HepG2 (cell line): ENCODE measurements around the gene AUTS2. TPM values are rescaled to one million over a fixed set of nuclear protein-coding genes. Genes with fewer than 3 reads are reported as not detected.

Source experiments
- ATAC-seq: fragments of 200-7000 bp; cut with Tn5 transposase; 3 replicates; pipeline ENCODE4 v1.9.1; 2020; ENCODE audit warnings: mild to moderate bottlenecking, moderate library complexity
- BruUV-seq: library from RNA; stranded (reverse); fragments of 400-500 nt; replicated peaks from 2 replicates; lab custom pipeline; 2021; lab: Mats Ljungman, UMichigan
- CTCF ChIA-PET: fragments of 300-600 bp; formaldehyde crosslinking; extraction: SDS; loops from one replicate; lab custom pipeline; 2021; ENCODE audit warnings: low total read pairs, inconsistent platforms, low intra/inter-chr PET ratio; lab: Yijun Ruan, JAX
- POLR2A ChIA-PET: fragments of 350-600 bp; sonication (Branson Sonifier 250); formaldehyde crosslinking; loops from one replicate; lab custom pipeline; 2020; ENCODE audit warnings: antibody characterized with exemption, inconsistent platforms; lab: Yijun Ruan, JAX
- DNase-seq: peaks from one replicate; pipeline ENCODE4 v3.0.0-alpha.2; 2015; ENCODE audit warnings: low spot score
- FAIRE-seq: peaks from 3 replicates; lab custom pipeline; 2011; peaks lifted over from hg19 to GRCh38; lab: Jason Lieb, UNC
- H2AFZ ChIP-seq: one replicate; pipeline ENCODE4 v1.6.1; 2011; ENCODE audit warnings: low read length, inconsistent platforms
- H3K27ac ChIP-seq: fragments of 300-600 bp; 3 replicates; pipeline ENCODE4 v1.8.0; 2011; ENCODE audit warnings: mixed run types, mild to moderate bottlenecking, mixed read lengths, low read length, inconsistent platforms; ENCODE audit not compliant: insufficient read depth; ENCODE audit errors: extremely low read length
- H3K27me3 ChIP-seq, 2 experiments: fragments of 200-600 bp in 1 of 2; 2 replicates in 1 of 2; 3 replicates in 1 of 2; pipeline versions ENCODE4 v1.6.0 to v1.8.0; 2011; ENCODE audit warnings: low read length in 2 of 2, mild to moderate bottlenecking in 2 of 2, moderate library complexity in 2 of 2, inconsistent platforms in 1 of 2; ENCODE audit not compliant: insufficient read depth in 2 of 2, control insufficient read depth in 1 of 2
- H3K36me3 ChIP-seq, 2 experiments: fragments of 200-600 bp in 1 of 2; replicated peaks in 1 of 2; 2 replicates in 1 of 2; 3 replicates in 1 of 2; pipeline versions ENCODE4 v1.5.1 to v1.8.0; 2011; ENCODE audit warnings: low read length in 2 of 2, inconsistent platforms in 1 of 2; ENCODE audit not compliant: insufficient read depth in 2 of 2, control insufficient read depth in 1 of 2
- H3K4me1 ChIP-seq: 2 replicates; pipeline ENCODE4 v1.5.1; 2012; ENCODE audit warnings: low read length, inconsistent platforms; ENCODE audit not compliant: insufficient read depth
- H3K4me2 ChIP-seq: 2 replicates; pipeline ENCODE4 v1.6.0; 2011; ENCODE audit warnings: low read depth, low read length, inconsistent platforms
- H3K4me3 ChIP-seq, 3 experiments: fragments of 200-600 bp in 1 of 3; sonication (generic), shearing (Covaris generic) in 1 of 3; replicated peaks in 1 of 3; 2 replicates each; pipeline ENCODE4 v1.5.1; 2011 to 2016; ENCODE audit warnings: low read length in 3 of 3, inconsistent platforms in 2 of 3, low read depth in 2 of 3, mild to moderate bottlenecking in 2 of 3, control low read depth in 1 of 3, mixed read lengths in 1 of 3; ENCODE audit not compliant: insufficient read depth in 1 of 3
- H3K79me2 ChIP-seq: one replicate; pipeline ENCODE4 v1.6.1; 2011; ENCODE audit warnings: low read length, inconsistent platforms; ENCODE audit not compliant: insufficient read depth
- H3K9ac ChIP-seq: 2 replicates; pipeline ENCODE4 v1.6.0; 2011; ENCODE audit warnings: mild to moderate bottlenecking, low read depth, low read length, inconsistent platforms; ENCODE audit not compliant: insufficient read depth
- H3K9me3 ChIP-seq: 2 replicates; pipeline ENCODE4 v1.5.1; 2012; ENCODE audit warnings: mild to moderate bottlenecking, low read length
- H4K20me1 ChIP-seq: 2 replicates; pipeline ENCODE4 v1.6.0; 2011; ENCODE audit warnings: inconsistent platforms, mild to moderate bottlenecking, low read length, moderate library complexity; ENCODE audit not compliant: insufficient read depth
- GTF3A ChIP-seq: sonication (generic); formaldehyde crosslinking; conservative IDR thresholded peaks from 2 replicates; pipeline ENCODE4 v1.4.0; 2020; ENCODE audit warnings: mild to moderate bottlenecking, missing genetic modification reagents
- HHEX ChIP-seq: IDR thresholded peaks from 2 replicates; pipeline ENCODE4 v1.6.1; 2016; ENCODE audit warnings: control low read depth
- ISX ChIP-seq: sonication (generic); formaldehyde crosslinking; conservative IDR thresholded peaks from 2 replicates; pipeline ENCODE4 v1.5.0; 2020; ENCODE audit warnings: missing genetic modification reagents
- KIAA2018 ChIP-seq: sonication (generic); formaldehyde crosslinking; IDR thresholded peaks from 2 replicates; pipeline ENCODE4 v1.5.0; 2020; ENCODE audit warnings: mild to moderate bottlenecking, missing genetic modification reagents, borderline replicate concordance
- KLF6 ChIP-seq: IDR thresholded peaks from 2 replicates; pipeline ENCODE4 v1.8.0; 2016; ENCODE audit warnings: missing biosample characterization, missing genetic modification reagents
- NBN ChIP-seq: fragments of 450-650 bp; conservative IDR thresholded peaks from 2 replicates; pipeline ENCODE4 v1.6.1; 2017
- NCOR1 ChIP-seq: fragments of 200-600 bp; sonication (generic); IDR thresholded peaks from 2 replicates; pipeline ENCODE4 v1.7.0; 2017; ENCODE audit warnings: antibody characterized with exemption, low read length, borderline replicate concordance
- TAF15 ChIP-seq: fragments of 200-400 bp; formaldehyde crosslinking; IDR thresholded peaks from one replicate; pipeline ENCODE4 v1.6.1; 2018; ENCODE audit warnings: mild to moderate bottlenecking, low read depth, low read length; ENCODE audit not compliant: poor library complexity, severe bottlenecking
- TBP ChIP-seq: sonication (generic); formaldehyde crosslinking; IDR thresholded peaks from 2 replicates; pipeline ENCODE4 v1.5.0; 2020; ENCODE audit warnings: missing genetic modification reagents
- THAP11 ChIP-seq: IDR thresholded peaks from 2 replicates; pipeline ENCODE4 v1.6.1; 2016; ENCODE audit warnings: missing biosample characterization, missing genetic modification reagents
- ZFX ChIP-seq: sonication (generic); formaldehyde crosslinking; IDR thresholded peaks from 2 replicates; pipeline ENCODE4 v1.4.0; 2020; ENCODE audit warnings: mild to moderate bottlenecking, low read depth, missing genetic modification reagents, moderate library complexity
- ZMAT5 ChIP-seq: sonication (generic); formaldehyde crosslinking; IDR thresholded peaks from 2 replicates; pipeline ENCODE4 v1.5.0; 2020; ENCODE audit warnings: mild to moderate bottlenecking, low read depth, missing genetic modification reagents, borderline replicate concordance
- ZNF678 ChIP-seq: sonication (generic); formaldehyde crosslinking; IDR thresholded peaks from 2 replicates; pipeline ENCODE4 v1.4.0; 2020; ENCODE audit warnings: mild to moderate bottlenecking, missing genetic modification reagents
- ZNF772 ChIP-seq: sonication (generic); formaldehyde crosslinking; IDR thresholded peaks from 2 replicates; pipeline ENCODE4 v1.5.0; 2020; ENCODE audit warnings: mild to moderate bottlenecking, missing genetic modification reagents
- WGBS: methylation state at CpG from one replicate; pipeline ENCODE4 v1.1.6; 2017; ENCODE audit warnings: low lambda C conversion rate; 5-methylcytosine and 5-hydroxymethylcytosine counted together
- in situ Hi-C: cut with HindIII; loops from 2 replicates; pipeline ENCODE4 v1.10.0; 2017; ENCODE audit warnings: low pct_unique_long_range_greater_than_20kb; ENCODE audit not compliant: extremely low pct_ligation_motif_present
- intact Hi-C: fragments of 100-400 bp; cut with micrococcal nuclease; formaldehyde crosslinking; loops from one replicate; pipeline ENCODE4 v1.10.0; 2022; ENCODE audit not compliant: unreplicated experiment
- polyA plus RNA-seq, 8 experiments: library from polyadenylated mRNA; depleted of rRNA in 3 of 8; stranded (reverse) in 7 of 8; unstranded in 1 of 8; fragments of >200 nt; fragmentation: Illumina TruSeq in 4 of 8; extraction: Trizol in 4 of 8; gene quantifications; 2 replicates each; pipeline versions ENCODE4 v1.2.1 to v1.2.3, GENCODE V29; 2011 to 2016; ENCODE audit warnings: low read depth in 4 of 8, missing spikeins in 1 of 8, mixed read lengths in 1 of 8; ENCODE audit not compliant: insufficient read depth in 1 of 8
- total RNA-seq, 5 experiments: library from RNA; depleted of rRNA; stranded (reverse); fragments of >200 nt; fragmentation: Illumina TruSeq; extraction: Trizol; gene quantifications; 2 replicates each; pipeline ENCODE4 v1.2.3, GENCODE V29; 2016; ENCODE audit warnings: low read depth in 1 of 5
- TF ChIP-seq, protein P1 (sequence below): sonication (generic); formaldehyde crosslinking; IDR thresholded peaks from 2 replicates; pipeline ENCODE4 v1.4.0; 2020; ENCODE audit warnings: missing genetic modification reagents, mild to moderate bottlenecking, borderline replicate concordance

The AUTS2 gene
- total and polyA plus RNA-seq, 2 of the 13 experiments (the other 11 are each of a cell fraction or from before 2014, with no cell fraction given): 0.38 TPM; not detected in 1

DNA sequence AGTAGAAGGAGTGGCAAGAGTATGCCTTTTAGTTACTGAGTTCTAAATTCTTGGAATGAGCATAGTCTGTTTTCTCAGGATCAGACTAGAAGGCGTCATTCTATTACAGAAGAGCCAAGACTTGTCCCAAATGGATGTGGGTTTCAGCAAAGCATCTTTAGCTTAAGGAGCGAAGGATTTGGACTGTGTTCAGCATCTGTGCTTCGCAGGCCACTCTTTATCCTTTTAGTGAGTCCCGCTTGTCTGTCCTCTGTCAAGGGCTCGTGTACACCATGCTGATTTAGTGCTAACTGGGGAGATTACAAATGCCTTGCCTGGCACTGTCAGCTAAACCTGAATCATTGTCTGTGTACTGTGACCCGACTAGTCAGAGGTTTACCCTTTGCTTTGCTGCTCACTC lies 465.7 kb downstream of the AUTS2 start:
- no peak for ATAC-seq
- Histone ChIP-seq H3K4me3 (no peak overlapping the region), H2AFZ (no peak overlapping the region), H3K4me1 (no peaks in the 10 kb centered on the region), H3K4me2 (no peak overlapping the region), H3K27ac (no peak overlapping the region), H4K20me1 (no peaks in the 10 kb centered on the region), H3K9me3 (no peaks in the 10 kb centered on the region), H3K36me3 (no peaks in the 10 kb centered on the region), H3K79me2 (no peaks in the 10 kb centered on the region), H3K27me3 (no peaks in the 10 kb centered on the region), H3K9ac (no peak overlapping the region)
- CTCF ChIA-PET: no interaction called here
- POLR2A ChIA-PET: no interaction called here
- no peak for DNase-seq
- in situ Hi-C loops (no loop called here), intact Hi-C loops (no loop called here)
- 0% methylated on average over 2 of the region's 6 CpGs for WGBS
- no peak for FAIRE-seq
- BruUV-seq: no TSS peak
- TF ChIP-seq KIAA2018 (CRISPR knock-in tag) (no peak), TBP (CRISPR knock-in tag) (no peak), HHEX (CRISPR knock-in tag) (no peak), ISX (no peak), NBN (no peak), TAF15 (no peak), KLF6 (no peak), ZMAT5 (CRISPR knock-in tag) (no peak), GTF3A (CRISPR knock-in tag) (no peak), NCOR1 (no peak), ZNF678 (CRISPR knock-in tag) (no peak), THAP11 (no peak), ZFX (CRISPR knock-in tag) (no peak), ZNF772 (CRISPR knock-in tag) (no peak)
- TF ChIP-seq, protein P1, sequence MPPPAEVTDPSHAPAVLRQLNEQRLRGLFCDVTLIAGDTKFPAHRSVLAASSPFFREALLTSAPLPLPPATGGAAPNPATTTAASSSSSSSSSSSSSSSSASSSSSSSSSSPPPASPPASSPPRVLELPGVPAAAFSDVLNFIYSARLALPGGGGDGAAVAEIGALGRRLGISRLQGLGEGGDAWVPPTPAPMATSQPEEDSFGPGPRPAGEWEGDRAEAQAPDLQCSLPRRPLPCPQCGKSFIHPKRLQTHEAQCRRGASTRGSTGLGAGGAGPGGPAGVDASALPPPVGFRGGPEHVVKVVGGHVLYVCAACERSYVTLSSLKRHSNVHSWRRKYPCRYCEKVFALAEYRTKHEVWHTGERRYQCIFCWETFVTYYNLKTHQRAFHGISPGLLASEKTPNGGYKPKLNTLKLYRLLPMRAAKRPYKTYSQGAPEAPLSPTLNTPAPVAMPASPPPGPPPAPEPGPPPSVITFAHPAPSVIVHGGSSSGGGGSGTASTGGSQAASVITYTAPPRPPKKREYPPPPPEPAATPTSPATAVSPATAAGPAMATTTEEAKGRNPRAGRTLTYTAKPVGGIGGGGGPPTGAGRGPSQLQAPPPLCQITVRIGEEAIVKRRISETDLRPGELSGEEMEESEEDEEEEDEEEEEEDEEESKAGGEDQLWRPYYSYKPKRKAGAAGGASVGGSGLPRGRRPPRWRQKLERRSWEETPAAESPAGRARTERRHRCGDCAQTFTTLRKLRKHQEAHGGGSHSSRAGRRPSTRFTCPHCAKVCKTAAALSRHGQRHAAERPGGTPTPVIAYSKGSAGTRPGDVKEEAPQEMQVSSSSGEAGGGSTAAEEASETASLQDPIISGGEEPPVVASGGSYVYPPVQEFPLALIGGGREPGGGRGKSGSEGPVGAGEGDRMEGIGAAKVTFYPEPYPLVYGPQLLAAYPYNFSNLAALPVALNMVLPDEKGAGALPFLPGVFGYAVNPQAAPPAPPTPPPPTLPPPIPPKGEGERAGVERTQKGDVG: no peak
